ENCODE data around the gene PDE4B. TPM values are rescaled to one million over a fixed set of nuclear protein-coding genes. Genes with fewer than 3 reads are reported as not detected.

PDE4B gene
- total RNA-seq, 1 donor from 2014 or later: 54.6 TPM

DNA sequence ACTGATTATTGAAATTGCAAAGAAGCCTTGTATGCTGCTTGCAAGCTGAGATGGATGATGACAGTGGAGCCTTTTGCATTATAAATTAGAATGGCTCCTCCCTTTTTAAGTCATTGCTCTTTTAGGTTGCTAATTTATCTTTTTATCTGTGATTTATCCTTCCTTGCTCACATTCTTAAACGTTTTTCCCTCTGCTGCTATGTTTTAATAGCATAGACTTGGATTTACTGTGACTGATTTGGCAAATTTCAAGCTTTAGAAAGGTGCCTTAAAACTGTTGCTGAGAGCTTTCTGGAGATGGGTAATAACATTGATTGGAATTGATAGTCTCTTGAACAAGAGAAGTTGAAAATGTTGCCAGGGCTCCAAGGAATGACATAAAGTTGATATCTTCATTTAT is 427.8 kb downstream of the PDE4B start:
- no peak for DNase-seq (ENCODE audit: extremely low read depth, low read depth, low spot score)

DNA sequence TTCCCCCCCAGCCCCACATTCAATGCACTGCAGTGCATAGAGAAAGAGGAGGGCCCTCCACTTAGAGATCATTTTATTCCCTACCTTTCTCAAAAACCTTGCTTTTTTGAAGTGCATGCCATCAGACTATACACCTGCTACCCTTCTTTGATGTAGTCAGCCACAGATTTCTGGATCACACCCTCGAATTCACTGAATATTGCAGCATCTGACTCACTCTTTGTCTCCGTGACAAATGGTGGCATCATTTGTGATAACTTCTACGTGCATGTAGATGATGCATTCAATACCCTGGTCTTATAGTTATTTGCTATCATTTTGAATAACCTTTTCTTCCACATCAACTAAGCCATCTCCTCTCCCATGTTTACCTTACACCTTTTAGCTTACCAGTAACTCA is 431.0 kb downstream of the PDE4B start:
- no peak for DNase-seq (ENCODE audit: extremely low read depth, low read depth, low spot score)

DNA sequence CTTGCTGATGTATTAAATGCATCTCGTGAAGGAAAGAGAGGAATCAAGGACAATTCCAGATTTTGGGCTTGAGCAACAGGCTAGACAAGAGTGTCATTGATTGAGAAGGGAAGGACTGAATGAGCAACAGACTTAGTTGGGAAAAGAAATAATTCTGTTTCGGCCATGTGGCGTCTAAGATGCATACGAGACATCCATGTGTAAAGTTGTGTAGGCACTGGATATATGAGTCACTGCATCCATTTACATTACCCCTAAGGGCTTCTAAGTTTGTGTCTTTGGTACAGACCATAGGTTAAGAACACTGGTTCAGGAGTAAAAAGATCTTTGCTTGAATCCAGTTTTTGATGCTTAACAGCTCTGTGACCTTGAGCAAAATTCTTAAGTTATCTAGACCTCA is 434.3 kb downstream of the PDE4B start:
- DNase-seq (ENCODE audit: extremely low read depth, low read depth, low spot score): no peak

DNA sequence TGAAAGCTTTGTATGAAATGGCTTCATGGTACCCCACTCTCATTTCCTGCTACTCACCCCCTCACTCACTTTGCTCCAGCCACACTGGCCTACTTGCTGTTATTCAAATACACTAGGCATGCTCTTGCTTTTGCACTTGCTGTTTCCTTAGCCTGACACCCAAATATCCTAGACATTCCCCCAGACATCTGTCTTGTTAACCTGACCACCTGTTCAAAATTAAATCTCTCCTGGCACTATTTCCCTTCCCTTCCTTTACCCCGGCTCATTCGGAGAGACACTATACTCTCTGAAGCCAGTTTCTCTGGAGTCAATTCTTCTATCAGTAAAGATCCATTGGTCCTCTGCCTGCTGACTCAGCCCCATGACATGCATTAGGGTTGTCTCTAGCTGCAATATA is 435.3 kb downstream of the PDE4B start:
- no peak for DNase-seq (ENCODE audit: extremely low read depth, low read depth, low spot score)

DNA sequence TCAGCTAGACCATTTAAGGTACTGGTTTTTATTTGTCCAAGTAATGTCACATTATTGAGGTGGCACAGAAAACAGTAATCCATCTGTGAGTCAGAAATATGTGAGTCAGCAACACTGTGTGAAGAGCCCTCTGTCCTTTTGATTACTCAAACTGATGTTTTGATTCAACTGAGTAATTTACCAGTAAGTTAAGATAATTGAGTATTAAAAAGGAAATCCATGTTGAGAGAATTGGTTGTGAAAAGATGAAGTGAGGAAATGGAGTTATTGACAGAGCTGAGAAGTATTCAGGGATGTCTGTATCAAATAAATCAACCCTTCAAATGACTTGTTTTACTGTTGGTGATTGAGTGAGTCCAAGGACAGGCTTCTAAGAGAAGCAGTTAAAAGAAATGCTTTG is 438.5 kb downstream of the PDE4B start:
- no peak for DNase-seq (ENCODE audit: extremely low read depth, low read depth, low spot score)

DNA sequence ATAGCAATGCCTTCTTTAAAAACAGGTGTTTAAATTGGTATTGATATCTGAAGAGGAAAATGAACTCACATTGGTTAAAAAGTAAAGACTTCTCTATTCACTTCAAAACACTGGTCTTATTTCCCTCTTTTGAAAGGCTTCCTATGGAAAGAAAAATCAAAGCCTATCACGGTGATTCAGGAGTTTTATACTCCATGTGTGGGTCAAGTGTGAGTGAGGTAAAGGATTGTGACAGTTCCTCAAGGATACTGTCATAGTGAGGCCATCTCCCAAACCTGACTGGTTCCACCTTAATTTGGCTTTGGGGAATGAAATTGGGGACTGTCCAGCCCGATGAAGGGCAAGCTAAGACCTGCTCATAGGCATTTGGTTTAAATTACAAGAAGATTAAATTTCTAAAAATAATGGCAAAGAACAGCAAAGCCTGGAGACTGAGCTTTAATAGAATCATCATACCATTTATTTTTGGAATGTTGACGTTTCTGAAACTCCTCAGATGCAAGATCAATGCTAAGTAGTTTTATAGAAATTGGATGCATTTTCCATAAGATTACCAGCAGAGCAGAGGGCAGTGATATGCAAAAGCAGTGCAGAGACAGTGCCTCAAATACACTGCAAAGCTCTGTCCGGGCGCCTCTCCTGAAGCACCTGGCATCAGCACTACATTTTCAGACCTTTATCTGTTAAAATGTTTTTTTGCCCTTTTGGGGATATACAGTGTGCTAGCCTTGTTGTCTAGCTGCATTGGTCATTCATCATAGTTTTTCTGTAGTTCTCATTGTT is 439.2 kb downstream of the PDE4B start:
- no peak for DNase-seq (ENCODE audit: extremely low read depth, low read depth, low spot score)

DNA sequence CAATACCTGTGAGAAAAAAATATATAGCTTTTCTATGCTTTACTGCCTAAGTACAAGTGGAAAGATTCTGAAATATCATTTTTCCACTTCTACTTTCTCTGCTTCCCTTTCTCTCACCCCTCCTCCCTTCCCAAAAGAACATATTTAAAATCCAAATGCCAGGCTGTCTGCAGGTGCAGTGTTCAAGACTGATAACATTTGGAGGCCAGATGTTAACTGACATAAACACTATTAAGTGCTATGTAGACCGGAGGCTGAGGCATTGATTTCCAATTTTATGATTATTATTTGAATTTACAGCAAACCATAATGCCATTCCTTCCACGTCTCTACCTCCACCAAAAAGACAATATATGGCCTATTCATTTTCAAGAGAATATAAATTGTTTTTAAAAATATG is 444.3 kb downstream of the PDE4B start:
- DNase-seq (ENCODE audit: extremely low read depth, low read depth, low spot score): no peak

DNA sequence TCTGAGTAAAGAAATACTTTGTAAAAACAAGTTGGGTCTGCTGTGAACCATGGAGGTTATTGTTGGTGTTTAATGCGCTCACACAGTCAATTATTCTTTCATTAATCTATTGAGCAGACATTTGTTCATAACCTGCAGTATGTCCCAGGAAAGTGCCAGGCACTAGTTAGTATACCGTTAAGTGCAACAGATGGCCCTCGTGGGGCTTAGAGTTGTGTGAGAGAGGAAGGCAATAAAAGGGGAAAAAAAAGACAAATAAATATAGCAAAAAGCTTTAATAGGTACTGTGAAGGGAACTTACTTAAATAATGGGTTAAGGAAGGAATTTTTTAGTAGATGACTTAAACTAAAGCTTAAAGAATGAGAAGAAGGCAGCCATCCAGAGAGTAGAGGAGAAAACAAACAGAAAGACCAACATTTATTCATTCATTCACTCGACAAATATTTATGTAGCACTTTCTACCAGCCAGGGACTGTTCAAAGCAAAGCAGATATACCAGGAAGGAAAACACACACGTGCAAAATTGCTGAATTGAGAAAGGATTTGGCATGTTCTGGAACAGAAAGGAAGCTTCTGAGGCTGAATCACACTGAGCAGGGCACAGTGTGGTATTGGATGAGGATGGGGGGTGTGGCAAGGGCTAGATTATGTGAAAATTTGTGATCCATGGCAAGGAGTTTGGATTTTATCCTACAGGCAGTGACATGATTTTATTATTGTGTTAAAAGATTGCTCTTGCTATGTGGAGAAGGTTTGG is 445.2 kb downstream of the PDE4B start:
- DNase-seq (ENCODE audit: extremely low read depth, low read depth, low spot score): no peak

DNA sequence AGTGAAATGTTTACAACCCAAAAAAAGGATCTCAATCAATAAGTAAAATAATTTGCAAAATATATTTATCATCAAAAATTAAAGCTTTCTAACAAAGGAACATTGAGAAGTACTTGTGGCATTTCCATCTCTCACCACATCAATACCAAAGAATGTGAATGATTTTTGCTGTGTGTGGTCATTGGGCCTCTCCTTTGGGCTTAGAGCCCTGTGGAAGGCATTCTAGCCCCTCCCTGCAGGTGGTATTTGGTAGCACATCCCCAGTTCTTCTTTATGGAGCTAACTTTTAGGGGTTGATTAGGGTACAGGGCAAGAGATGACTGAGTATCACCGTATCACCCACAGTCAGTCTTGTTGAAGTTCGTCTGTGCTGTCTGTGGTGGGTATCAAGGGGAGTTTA is 447.1 kb downstream of the PDE4B start:
- DNase-seq (ENCODE audit: extremely low read depth, low read depth, low spot score): no peak

DNA sequence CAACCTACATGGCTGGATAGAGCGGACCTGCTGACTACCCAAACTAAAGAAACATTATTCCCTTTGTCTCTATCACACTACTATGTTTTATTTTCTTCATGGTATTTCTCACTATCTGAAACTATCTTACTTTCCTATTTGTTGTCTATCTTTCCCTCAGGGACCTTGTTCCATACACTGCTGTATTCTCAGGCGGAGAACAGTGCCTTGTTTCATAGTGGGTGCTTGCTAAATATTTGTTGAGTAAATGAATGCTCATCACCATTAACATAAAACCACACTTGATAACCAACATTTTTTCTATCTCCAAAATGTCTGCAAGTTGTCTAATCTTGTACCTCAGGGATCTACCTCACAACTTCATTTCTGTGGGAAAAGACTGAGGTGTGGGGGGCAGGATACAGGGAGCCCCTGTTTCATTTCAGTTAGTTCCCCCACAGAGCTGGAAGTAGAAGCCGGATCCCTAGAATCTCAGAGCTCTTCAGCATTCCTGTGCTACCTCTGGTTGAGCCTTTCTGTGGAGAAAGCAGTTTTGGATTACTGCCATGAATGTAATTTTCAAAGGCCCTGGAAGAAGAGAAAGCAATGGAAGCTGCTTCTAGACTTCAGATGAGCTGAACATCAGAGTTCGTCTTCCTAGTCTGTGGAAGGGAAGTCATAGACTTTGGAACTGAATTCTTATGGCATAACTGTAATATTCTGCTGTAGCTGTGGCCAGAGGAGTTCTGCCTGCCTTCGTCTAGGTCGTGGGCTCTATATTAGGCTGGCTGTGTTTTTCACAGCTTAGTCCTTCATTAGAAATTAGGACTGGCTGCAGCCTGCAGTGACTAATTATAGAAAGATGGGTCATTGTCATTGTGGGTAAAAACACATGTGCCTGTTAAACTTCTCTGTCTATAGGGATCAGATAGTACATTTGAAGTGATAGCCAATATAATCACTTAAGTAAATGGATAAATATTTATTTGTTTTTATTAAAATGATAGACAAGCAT is 448.1 kb downstream of the PDE4B start:
- no peak for DNase-seq (ENCODE audit: extremely low read depth, low read depth, low spot score)

DNA sequence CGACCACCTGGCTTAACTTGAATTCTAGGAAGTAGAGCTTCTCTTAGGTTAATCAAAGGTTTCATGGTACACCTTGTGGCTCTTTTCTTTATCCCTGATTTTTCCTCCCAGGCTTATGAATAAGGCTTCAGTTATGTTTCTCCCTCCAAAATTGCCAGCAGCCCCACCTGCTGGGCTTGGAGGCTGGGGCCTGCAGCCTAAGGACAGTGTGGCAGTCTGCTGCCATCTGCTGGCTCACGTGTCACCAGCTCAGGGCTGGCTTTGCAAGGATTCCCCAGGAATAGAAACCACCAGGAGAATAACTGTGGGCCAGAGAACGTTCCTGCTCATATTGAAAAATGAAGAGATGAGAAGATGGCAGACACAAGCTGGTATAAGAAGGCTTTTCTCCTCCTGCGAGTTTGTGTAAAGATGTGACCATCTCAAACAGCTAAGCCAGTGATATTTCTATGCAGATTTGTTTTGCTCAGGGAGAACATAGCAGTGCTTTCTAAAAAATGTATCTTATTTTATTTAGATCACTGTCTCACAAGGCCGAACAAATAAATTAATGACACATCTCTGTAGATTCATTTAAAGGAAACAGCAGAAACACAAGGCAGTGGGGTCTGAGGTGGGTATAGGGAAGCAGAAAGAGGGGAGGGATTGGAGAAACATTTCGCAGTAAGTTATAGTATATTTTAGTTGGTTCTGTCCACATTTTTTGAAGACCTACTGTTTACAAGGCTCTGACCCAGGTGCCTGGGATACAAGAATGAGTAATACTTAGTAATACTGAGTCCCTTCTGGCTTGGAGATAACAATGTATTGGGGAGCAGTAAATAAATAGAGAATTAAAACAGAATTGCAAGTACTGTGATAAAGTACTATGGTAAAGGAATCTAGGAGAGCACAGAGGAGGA is 450.2 kb downstream of the PDE4B start:
- no peak for DNase-seq (ENCODE audit: extremely low read depth, low read depth, low spot score)

DNA sequence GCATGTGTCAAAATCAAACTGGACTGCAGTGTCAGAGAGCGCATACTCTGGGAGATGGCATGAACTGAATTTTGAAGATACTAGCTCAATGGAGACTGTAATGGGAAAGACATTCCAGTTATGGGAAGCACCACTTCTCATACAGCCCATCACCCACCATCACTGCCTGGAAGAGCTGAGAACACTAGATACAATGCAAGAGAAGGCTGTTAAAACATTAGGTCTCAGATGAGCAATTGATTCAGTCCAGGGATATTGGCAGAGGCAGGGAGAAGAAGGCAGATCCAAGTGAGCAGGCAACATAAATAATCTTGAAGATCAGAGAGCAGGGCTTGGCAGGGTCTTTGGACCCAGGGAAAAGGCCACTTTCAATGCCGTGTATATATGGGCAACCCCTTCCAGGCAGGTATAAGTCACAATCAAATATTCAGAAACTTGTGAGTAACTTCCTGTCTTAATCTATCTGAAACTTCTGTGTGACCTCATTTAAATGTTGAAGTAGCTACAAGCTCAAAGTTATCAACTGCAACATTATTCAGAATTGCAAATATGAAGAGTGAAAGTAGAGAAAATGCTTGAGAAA is 450.9 kb downstream of the PDE4B start:
- no peak for DNase-seq (ENCODE audit: extremely low read depth, low read depth, low spot score)

DNA sequence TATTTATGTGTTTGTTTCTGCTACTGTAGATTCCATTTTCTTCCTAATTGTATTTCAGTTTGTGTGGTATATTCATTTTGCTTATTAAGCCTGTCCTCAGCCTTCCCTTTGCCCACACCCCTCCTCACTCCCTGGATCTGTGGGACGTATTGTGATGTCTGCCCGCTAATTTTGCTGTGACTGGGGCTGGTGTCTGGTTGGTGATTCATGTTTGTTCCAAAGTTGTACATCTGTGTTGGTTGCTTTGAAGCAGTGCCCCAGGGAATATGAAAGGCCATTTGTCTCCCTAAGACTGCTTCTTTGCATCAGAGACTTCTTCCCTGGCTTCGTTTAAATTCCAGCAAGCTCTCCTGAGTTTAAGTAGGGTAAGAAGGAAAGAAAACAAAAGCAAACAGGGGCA is 451.7 kb downstream of the PDE4B start:
- no peak for DNase-seq (ENCODE audit: extremely low read depth, low read depth, low spot score)

DNA sequence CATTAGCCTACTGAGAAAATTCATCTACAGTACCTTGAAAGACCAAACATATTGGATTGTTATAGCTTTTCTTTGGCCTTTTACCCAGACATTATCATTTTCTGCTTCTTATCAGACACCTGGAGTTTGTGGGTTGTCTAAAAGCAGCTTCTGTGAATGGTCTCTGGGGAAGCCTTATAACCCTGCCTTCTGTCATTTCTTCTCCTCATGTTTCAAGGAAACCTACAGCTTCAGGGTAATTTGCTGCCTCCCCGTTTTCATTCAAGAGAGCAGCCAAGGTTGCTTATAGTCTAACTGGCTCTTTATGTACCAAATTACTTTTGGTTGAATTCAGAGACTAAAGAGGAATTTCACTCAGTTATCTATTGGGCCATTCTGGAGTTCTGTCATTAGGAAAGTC is 453.0 kb downstream of the PDE4B start:
- no peak for DNase-seq (ENCODE audit: extremely low read depth, low read depth, low spot score)

DNA sequence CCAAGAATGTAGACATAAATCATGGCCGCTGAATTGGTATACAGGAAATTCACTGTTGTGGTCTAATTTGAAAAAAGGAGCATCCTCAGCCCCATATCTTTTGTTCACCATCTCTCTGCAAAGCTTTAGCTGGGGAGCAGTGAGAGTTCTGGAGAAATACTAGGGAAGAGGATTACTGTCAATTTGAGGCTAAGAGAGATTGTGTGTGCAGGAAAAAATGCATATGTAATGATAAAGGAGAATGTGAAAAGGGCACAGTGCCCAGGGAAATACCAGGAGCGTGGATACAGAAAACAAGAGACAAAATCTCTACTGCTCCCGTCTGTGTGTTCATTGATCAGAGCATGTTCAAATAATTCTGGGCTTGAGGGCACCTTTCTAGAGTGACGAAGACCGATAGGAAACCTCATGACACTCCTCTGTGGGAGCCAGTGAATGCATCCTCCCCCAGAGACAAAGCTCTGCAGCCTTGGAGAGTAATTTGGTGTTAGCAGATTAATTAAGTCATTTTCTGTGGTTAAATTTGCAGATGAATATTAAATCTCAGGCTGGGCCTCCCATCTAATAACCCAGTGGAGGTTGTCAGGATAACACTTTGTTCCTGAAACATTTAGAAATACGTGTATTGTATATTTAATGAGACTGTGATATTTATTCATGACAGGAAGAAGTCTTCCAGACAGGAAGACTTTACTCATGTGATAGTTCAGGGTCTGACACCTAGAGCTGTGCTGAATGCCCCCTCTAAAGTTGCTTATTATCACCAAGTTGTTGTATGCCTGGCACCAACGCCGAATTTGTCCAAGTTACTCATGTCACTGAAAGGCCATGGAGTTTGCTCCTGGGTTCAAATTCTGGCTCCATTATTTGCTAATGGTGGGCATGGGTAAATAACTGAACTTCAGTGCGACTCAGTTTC is 453.9 kb downstream of the PDE4B start:
- DNase-seq (ENCODE audit: extremely low read depth, low read depth, low spot score): no peak

DNA sequence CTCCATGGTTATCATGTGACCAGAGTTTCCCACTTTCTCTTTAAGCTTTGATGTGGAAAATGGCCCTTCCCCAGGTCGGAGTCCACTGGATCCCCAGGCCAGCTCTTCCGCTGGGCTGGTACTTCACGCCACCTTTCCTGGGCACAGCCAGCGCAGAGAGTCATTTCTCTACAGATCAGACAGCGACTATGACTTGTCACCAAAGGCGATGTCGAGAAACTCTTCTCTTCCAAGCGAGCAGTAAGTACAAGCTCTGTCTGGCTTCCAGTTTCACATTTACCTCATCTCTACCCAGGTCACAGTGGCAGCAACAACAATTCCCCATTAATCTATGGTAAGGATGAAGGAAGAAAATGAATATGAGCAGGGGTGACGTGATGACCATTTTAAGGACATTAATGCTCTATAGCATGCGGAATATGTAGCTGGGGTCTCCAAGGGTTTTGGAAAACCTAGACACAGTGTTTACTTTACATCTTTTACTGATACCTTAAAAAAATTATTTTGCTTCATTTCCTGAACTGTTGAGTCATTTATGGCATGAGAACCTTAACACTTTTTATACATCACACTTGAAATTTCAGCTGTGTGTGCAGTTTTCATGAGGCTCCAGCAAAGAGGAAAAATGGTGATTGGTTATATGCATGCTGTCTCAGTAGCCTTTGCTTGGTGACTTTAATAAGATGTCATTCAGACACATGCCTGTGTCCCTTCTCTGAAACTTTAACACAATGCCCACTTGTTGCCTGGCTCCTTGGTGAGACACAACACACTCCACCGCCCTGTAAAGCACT is 454.9 kb downstream of the PDE4B start:
- no peak for DNase-seq (ENCODE audit: extremely low read depth, low read depth, low spot score)

DNA sequence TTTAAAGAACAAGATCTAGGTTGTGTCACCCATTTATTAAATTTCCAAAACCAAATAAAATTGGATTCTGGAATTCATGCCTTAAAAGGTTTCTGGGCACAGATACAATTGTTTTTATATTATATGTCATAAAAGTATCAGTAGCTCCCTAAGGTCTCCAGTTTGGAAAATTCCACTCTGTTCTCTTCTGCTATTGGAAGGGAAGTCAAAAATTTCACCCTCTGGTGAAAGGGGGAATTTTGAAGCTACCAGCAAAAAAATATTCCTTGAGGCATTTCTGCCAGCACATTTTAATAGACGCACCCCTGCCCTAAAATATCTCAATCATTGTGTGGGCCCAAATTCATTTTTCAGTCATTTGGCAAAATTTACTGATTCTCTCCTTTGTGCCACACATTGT is 455.6 kb downstream of the PDE4B start:
- DNase-seq (ENCODE audit: extremely low read depth, low read depth, low spot score): no peak

DNA sequence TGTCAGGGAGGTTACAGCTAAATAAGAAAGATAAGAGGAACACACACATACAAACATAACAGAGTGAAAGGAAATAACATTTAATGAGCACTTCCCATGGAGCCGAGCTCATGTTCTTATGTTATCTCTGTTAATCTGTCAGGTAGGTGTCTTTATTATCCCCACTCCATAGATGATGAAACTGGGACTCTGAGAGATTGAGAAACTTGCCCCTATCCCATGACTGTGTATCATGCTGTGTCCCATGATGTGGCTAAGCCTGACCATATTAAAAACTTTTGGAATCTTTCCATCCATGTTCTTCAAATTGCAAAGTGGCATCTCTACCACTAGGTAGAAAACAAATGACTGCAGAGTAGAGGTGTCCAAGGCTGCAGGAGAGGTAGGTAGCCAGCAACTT is 456.1 kb downstream of the PDE4B start:
- no peak for DNase-seq (ENCODE audit: extremely low read depth, low read depth, low spot score)
